ENCODE data around the gene RILPL2.

DNA sequence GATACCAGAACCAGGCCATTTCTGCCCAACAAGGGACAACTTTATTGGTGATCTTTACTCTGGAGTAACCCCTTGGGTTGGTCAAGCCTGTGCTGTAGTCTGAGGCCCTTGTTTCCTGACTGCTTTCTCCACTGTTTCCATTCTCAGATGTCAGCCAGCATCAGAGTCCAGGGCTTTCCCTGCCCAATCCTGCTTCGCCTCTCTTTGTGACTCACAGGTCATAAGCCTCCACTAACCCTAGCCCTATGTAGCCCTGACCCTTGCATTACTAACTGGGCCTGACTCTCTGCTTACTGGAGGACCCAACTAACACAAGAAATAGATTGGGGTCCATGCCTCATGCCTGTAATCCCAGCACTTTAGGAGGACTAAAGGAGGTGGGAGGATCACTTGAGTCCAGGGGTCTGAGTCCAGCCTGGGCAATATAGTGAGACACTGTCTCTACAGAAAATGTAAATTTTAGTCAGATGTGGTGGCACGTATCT is 12.8 kb upstream of the RILPL2 start:
- TF ChIP-seq, protein P1, sequence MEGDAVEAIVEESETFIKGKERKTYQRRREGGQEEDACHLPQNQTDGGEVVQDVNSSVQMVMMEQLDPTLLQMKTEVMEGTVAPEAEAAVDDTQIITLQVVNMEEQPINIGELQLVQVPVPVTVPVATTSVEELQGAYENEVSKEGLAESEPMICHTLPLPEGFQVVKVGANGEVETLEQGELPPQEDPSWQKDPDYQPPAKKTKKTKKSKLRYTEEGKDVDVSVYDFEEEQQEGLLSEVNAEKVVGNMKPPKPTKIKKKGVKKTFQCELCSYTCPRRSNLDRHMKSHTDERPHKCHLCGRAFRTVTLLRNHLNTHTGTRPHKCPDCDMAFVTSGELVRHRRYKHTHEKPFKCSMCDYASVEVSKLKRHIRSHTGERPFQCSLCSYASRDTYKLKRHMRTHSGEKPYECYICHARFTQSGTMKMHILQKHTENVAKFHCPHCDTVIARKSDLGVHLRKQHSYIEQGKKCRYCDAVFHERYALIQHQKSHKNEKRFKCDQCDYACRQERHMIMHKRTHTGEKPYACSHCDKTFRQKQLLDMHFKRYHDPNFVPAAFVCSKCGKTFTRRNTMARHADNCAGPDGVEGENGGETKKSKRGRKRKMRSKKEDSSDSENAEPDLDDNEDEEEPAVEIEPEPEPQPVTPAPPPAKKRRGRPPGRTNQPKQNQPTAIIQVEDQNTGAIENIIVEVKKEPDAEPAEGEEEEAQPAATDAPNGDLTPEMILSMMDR (conservative IDR thresholded peaks at IDR 0.05; ENCODE audit: low read length): no peak
- TF ChIP-seq EZH2phosphoT487 (IDR thresholded peaks at IDR 0.05; ENCODE audit: borderline replicate concordance, low read depth, low read length): no peak
